ENCODE results near the gene COASY. TPM values are rescaled to one million over a fixed set of nuclear protein-coding genes. Genes with fewer than 3 reads are reported as not detected.
A peak's percentile ranks its signal among the peaks of the same experiment; 100 is the strongest.

The COASY gene
- total RNA-seq, 3 donors from 2014 or later (not counting 1 experiment from before 2014, with no cell fraction given), result 61.1 to 67.8 (median 62.3) TPM

DNA sequence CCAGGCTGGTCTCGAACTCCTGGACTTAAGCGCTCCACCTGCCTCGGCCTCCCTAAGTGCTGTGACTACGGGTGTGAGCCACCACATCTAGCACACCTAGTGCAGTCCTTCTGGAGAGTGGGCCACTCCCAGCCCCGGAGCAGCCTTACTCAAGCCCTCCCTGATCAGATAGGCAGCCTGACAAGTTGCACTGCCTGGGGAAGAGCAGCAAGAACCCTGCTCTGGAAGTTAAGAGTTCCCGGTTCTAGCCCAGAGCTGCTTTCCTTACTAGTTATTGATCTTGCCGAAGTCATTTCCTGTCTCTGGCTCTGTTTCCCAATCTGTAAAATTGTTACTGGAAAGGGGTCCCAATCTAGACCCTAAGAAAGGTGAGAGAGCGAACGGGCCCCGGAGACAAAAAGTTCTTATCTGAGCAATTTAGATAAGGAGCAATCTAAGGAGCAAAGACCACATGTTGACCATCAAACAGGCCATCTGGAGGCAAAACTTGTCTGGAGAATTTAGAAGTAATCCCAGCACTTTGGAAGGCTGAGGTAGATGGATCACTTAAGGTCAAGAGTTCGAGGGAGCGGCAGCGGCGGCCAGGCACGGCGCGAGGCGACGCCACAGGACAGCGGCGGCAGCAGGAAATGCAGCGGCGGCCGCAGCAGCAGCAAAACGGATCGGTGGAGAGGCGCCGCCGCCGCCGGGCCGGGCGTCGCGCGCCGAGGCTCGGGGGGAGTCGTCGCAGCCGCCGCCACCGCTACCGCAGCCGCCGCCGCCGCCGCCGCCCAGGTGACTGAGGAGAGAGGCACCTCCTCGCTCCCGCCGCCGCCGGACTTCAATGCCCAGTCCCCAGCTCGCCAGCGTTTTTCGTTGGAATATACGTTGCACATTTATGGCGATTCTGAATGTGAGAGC is 30.2 kb upstream of the COASY start:
- peaks cover 35 to 55% of the 10 kb centered on the region in 2 donors for H3K4me1 Mint-ChIP-seq
- Histone ChIP-seq H3K9me3 (ENCODE audit: control insufficient read depth, insufficient read depth, low read length) (no peaks in the 10 kb centered on the region), H3K4me3 (ENCODE audit: low read length) (peak overlapping the region; percentile 33), H3K36me3 (ENCODE audit: control insufficient read depth, insufficient read depth, low read length) (no peaks in the 10 kb centered on the region), H3K4me1 (ENCODE audit: control insufficient read depth, insufficient read depth, low read length) (peaks cover 54% of the 10 kb centered on the region), H3K27me3 (ENCODE audit: control insufficient read depth, insufficient read depth, low read length) (no peaks in the 10 kb centered on the region), H3K27ac (ENCODE audit: low read length) (peak overlapping the region; percentile 49)
- no peaks in the 10 kb centered on the region for H3K9me3 Mint-ChIP-seq
- peak; percentile 27 to 49 (median 45) for ATAC-seq
- H3K36me3 Mint-ChIP-seq, result no peaks in the 10 kb centered on the region
- peak overlapping the region; percentile 85 for H3K4me3 Mint-ChIP-seq
- H3K27ac Mint-ChIP-seq, result peak overlapping the region; percentile 80 to 86
- H3K27me3 Mint-ChIP-seq (ENCODE audit: low read depth in 2 of 2), result no peaks in the 10 kb centered on the region
- intact Hi-C loops (cut with micrococcal nuclease), result loop anchor here (2.0 kb wide), 1 partner anchor 47 kb away; no protein-coding TSS in a partner anchor
- peak; percentile 19 for TF ChIP-seq CTCF (IDR thresholded peaks at IDR 0.05)
- 12% methylated on average over 60 of the region's 60 CpGs for WGBS (ENCODE audit: insufficient coverage)
- peak; percentile 48 to 74 for DNase-seq

GRCh38 chr17:42535155-42536047 is 26.5 kb upstream of the COASY start:
- H3K27me3 ChIP-seq (ENCODE audit: control insufficient read depth, insufficient read depth, low read length), result no peaks in the 10 kb centered on the region
- no peaks in the 10 kb centered on the region for H3K27me3 Mint-ChIP-seq (ENCODE audit: low read depth in 2 of 2)
- peaks cover 5% of the 10 kb centered on the region for H3K36me3 ChIP-seq (ENCODE audit: control insufficient read depth, insufficient read depth, low read length)
- TF ChIP-seq CTCF (IDR thresholded peaks at IDR 0.05), result no peak
- intact Hi-C loops (cut with micrococcal nuclease), result loop anchor here (2.0 kb wide), 1 partner anchor 19 kb away; no protein-coding TSS in a partner anchor
- no peaks in the 10 kb centered on the region for H3K9me3 ChIP-seq (ENCODE audit: control insufficient read depth, insufficient read depth, low read length)
- H3K4me3 ChIP-seq (ENCODE audit: low read length), result peak overlapping the region; percentile 50
- H3K27ac ChIP-seq (ENCODE audit: low read length), result peak overlapping the region; percentile 77
- DNase-seq, result no peak
- ATAC-seq, result peak in 1 of 3 donors; percentile 11
- peaks cover 40% of the 10 kb centered on the region for H3K4me1 ChIP-seq (ENCODE audit: control insufficient read depth, insufficient read depth, low read length)
- peaks cover 31 to 52% of the 10 kb centered on the region in 2 donors for H3K4me1 Mint-ChIP-seq
- H3K27ac Mint-ChIP-seq, result peak overlapping the region; percentile 75 to 83
- peak overlapping the region; percentile 88 for H3K4me3 Mint-ChIP-seq
- H3K36me3 Mint-ChIP-seq, result no peaks in the 10 kb centered on the region
- WGBS (ENCODE audit: insufficient coverage), result 49% methylated on average over 26 of the region's 26 CpGs
- H3K9me3 Mint-ChIP-seq, result no peaks in the 10 kb centered on the region

DNA sequence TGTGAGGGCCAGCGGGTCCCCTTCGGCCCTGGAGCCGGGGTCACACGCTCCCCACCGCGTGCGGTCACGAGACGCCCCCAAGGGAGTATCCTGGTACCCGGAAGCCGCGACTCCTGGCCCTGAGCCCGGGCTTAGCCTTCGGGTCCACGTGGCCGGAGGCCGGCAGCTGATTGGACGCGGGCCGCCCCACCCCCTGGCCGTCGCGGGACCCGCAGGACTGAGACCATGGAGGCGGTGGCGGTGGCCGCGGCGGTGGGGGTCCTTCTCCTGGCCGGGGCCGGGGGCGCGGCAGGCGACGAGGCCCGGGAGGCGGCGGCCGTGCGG is 25.9 kb upstream of the COASY start, which contains the start of gene NAGLU:
Gene NAGLU, plus strand, starts transcription at position 194 of the 324 bp plus-strand sequence. Its CDS starts 32 bp downstream, at position 226.
- H3K27me3 Mint-ChIP-seq (ENCODE audit: low read depth in 2 of 2), result no peaks in the 10 kb centered on the region
- no peaks in the 10 kb centered on the region for H3K36me3 Mint-ChIP-seq
- H3K4me3 Mint-ChIP-seq, result peak within 1 kb of the TSS; percentile 88
- intact Hi-C loops (cut with micrococcal nuclease), result loop anchor here (2.0 kb wide), 1 partner anchor 19 kb away; no protein-coding TSS in a partner anchor
- Histone ChIP-seq H3K4me3 (ENCODE audit: low read length) (peak within 1 kb of the TSS; percentile 54), H3K9me3 (ENCODE audit: control insufficient read depth, insufficient read depth, low read length) (no peaks in the 10 kb centered on the region), H3K27me3 (ENCODE audit: control insufficient read depth, insufficient read depth, low read length) (no peaks in the 10 kb centered on the region), H3K36me3 (ENCODE audit: control insufficient read depth, insufficient read depth, low read length) (peaks cover 9% of the 10 kb centered on the region), H3K27ac (ENCODE audit: low read length) (peak within 1 kb of the TSS; percentile 77), H3K4me1 (ENCODE audit: control insufficient read depth, insufficient read depth, low read length) (peaks cover 37% of the 10 kb centered on the region)
- TF ChIP-seq CTCF (IDR thresholded peaks at IDR 0.05), result no peak
- WGBS (ENCODE audit: insufficient coverage), result under 1% methylated on average over 40 of the region's 40 CpGs
- H3K9me3 Mint-ChIP-seq, result no peaks in the 10 kb centered on the region
- DNase-seq (peak; percentile 84 to 85), ATAC-seq (peak; percentile 88 to 92 (median 88))
- H3K4me1 Mint-ChIP-seq, result peaks cover 27 to 50% of the 10 kb centered on the region in 2 donors
- H3K27ac Mint-ChIP-seq, result peak within 1 kb of the TSS; percentile 75 to 83

Data from natural killer cell (primary cell).